Measurements from ENCODE around the gene LIPA.

GRCh38 chr10:89250865-89251408 is 638 bp downstream of the LIPA start:
- TF ChIP-seq CTCF (IDR thresholded peaks at IDR 0.05) (no peak), POLR2AphosphoS5 (IDR thresholded peaks at IDR 0.05; ENCODE audit: insufficient read depth in 1 of 2, low read depth in 1 of 2) (no peak)

All from vagina (tissue), 2 donors.